Mucosa of descending colon (tissue), 3 donors: ENCODE data around the gene SYT4. TPM values are rescaled to one million over a fixed set of nuclear protein-coding genes. Genes with fewer than 3 reads are reported as not detected.

Source experiments
- ATAC-seq: fragments of 200-7000 bp; cut with Tn5 transposase; one replicate; pipeline ENCODE4 v1.9.1; 2020; ENCODE audit warnings: mild to moderate bottlenecking, moderate library complexity
- DNase-seq, 3 donors: peaks; one replicate each; pipeline ENCODE4 v3.0.0-alpha.2; 2020
- H3K36me3 ChIP-seq: fragments of 200-600 bp; one replicate; pipeline ENCODE4 v1.8.0; 2021; ENCODE audit warnings: low read depth, mild to moderate bottlenecking
- H3K4me1 ChIP-seq: fragments of 200-600 bp; one replicate; pipeline ENCODE4 v1.8.0; 2021; ENCODE audit warnings: low read depth, mild to moderate bottlenecking
- H3K4me3 ChIP-seq: fragments of 200-600 bp; one replicate; pipeline ENCODE4 v1.8.0; 2021; ENCODE audit warnings: mild to moderate bottlenecking
- H3K9me3 ChIP-seq: fragments of 200-600 bp; one replicate; pipeline ENCODE4 v1.8.0; 2021; ENCODE audit warnings: mild to moderate bottlenecking
- intact Hi-C, 2 donors: fragments of 100-400 bp; cut with DNase I in 1 of 2; cut with micrococcal nuclease in 1 of 2; formaldehyde crosslinking; loops; one replicate each; pipeline versions ENCODE4 v1.11.0 to v1.11.1; 2022; cut with DNase I, micrococcal nuclease
- total RNA-seq, 3 donors: library from RNA; stranded (reverse); fragmentation: NEBNext Ultra II Directional in 2 of 3; extraction: Animal tissue kit (Norgen Biotek cat#: 25700) in 2 of 3; gene quantifications; one replicate each; pipeline versions ENCODE4 v1.2.1 to v1.2.4, GENCODE V29; 2021 to 2023
- TF ChIP-seq, protein P1 (sequence below): fragments of 200-600 bp; IDR thresholded peaks from one replicate; pipeline ENCODE4 v1.8.0; 2022; ENCODE audit warnings: antibody characterized with exemption, mild to moderate bottlenecking
- donor health status: DM: no; HTN: no; CAD: no; lungs with moderate emphysema.
- donor health status: DM: no; HTN: no; CAD: no.
- donor health status: DM: no; HTN: yes; CAD: no.

Gene SYT4
- total RNA-seq, 3 donors from 2014 or later, result 0.38 to 3.8 (median 0.99) TPM

DNA sequence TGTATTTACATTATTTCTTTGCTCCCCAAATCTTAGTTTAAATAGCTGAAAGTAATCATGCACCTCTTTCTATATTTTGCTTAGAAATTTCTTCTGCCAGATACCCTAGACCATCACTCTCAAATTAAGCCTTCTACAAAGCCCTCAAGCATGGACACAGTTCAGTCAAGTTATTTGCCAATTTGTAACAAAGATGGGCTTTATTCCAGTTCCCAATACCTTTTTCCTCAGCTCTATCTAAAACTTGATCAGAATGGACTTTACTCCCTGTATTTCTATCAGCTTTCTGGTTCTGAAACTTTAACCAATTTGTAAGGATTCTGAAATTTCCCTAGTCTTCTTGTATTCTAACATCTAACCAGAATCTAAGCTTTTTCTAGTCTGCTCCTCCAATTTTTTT is 56.6 kb downstream of the SYT4 start:
- ATAC-seq, result no peak

More for the DNA sequence above, 56.6 kb downstream of the SYT4 start:
- Histone ChIP-seq H3K36me3 (no peaks in the 10 kb centered on the region), H3K4me1 (no peaks in the 10 kb centered on the region), H3K4me3 (no peak overlapping the region), H3K9me3 (no peaks in the 10 kb centered on the region)
- no peak for DNase-seq
- intact Hi-C loops, result no loop called here
- TF ChIP-seq, protein P1, sequence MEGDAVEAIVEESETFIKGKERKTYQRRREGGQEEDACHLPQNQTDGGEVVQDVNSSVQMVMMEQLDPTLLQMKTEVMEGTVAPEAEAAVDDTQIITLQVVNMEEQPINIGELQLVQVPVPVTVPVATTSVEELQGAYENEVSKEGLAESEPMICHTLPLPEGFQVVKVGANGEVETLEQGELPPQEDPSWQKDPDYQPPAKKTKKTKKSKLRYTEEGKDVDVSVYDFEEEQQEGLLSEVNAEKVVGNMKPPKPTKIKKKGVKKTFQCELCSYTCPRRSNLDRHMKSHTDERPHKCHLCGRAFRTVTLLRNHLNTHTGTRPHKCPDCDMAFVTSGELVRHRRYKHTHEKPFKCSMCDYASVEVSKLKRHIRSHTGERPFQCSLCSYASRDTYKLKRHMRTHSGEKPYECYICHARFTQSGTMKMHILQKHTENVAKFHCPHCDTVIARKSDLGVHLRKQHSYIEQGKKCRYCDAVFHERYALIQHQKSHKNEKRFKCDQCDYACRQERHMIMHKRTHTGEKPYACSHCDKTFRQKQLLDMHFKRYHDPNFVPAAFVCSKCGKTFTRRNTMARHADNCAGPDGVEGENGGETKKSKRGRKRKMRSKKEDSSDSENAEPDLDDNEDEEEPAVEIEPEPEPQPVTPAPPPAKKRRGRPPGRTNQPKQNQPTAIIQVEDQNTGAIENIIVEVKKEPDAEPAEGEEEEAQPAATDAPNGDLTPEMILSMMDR, result no peak

Other genes starting within 250 kb of the SYT4 start
- under 1 TPM in 1 of 3 donors, not detected in 2; 0.44 TPM for gene RIT2, start 161.8 kb downstream of the SYT4 start, total RNA-seq